HepG2 (cell line): ENCODE data around the gene SBNO1. TPM values are rescaled to one million over a fixed set of nuclear protein-coding genes. Genes with fewer than 3 reads are reported as not detected.
A peak's percentile ranks its signal among the peaks of the same experiment; 100 is the strongest.

Experiments used
- ASH2L ChIP-seq: fragments of 300-600, 200-600 bp; sonication (generic); IDR thresholded peaks from 2 replicates; pipeline ENCODE4 v1.7.0; 2017; ENCODE audit warnings: low read depth, mild to moderate bottlenecking, moderate library complexity, mixed read lengths, low read length; ENCODE audit not compliant: insufficient read length
- CREM ChIP-seq, 2 experiments: sonication (generic) in 1 of 2; formaldehyde crosslinking in 1 of 2; IDR thresholded peaks; 2 replicates each; pipeline versions ENCODE4 v1.4.0 to v1.6.1; 2016 to 2020; ENCODE audit warnings: antibody characterized with exemption in 1 of 2, mild to moderate bottlenecking in 1 of 2, missing genetic modification reagents in 1 of 2
- FOXO1 ChIP-seq: sonication (generic); formaldehyde crosslinking; IDR thresholded peaks from 2 replicates; pipeline ENCODE4 v1.4.0; 2020; ENCODE audit warnings: missing genetic modification reagents
- HDAC2 ChIP-seq: sonication (generic); formaldehyde crosslinking; IDR thresholded peaks from 2 replicates; pipeline ENCODE4 v1.4.0; 2020; ENCODE audit warnings: missing genetic modification reagents
- HMG20B ChIP-seq: conservative IDR thresholded peaks from 2 replicates; pipeline ENCODE4 v1.6.1; 2016; ENCODE audit warnings: missing genetic modification reagents, missing compliant biosample characterization
- HNF4A ChIP-seq: sonication (generic); formaldehyde crosslinking; IDR thresholded peaks from 2 replicates; pipeline ENCODE4 v1.4.0; 2020; ENCODE audit warnings: missing genetic modification reagents
- HNF4G ChIP-seq, 2 experiments: sonication (generic) in 1 of 2; formaldehyde crosslinking in 1 of 2; IDR thresholded peaks; 2 replicates each; pipeline versions ENCODE4 v1.4.0 to v1.6.1; 2011 to 2020; ENCODE audit warnings: borderline replicate concordance in 2 of 2, low read depth in 2 of 2, mild to moderate bottlenecking in 2 of 2, low read length in 1 of 2, missing genetic modification reagents in 1 of 2, moderate library complexity in 1 of 2
- MED1 ChIP-seq: sonication (generic); formaldehyde crosslinking; IDR thresholded peaks from 2 replicates; pipeline ENCODE4 v1.4.0; 2020; ENCODE audit warnings: missing genetic modification reagents
- NCOA5 ChIP-seq: sonication (generic); formaldehyde crosslinking; IDR thresholded peaks from 2 replicates; pipeline ENCODE4 v1.4.0; 2020; ENCODE audit warnings: missing genetic modification reagents
- PPARG ChIP-seq: conservative IDR thresholded peaks from 2 replicates; pipeline ENCODE4 v1.6.1; 2016; ENCODE audit warnings: missing biosample characterization, missing genetic modification reagents
- RFXAP ChIP-seq: sonication (generic); formaldehyde crosslinking; IDR thresholded peaks from 2 replicates; pipeline ENCODE4 v1.4.0; 2020; ENCODE audit warnings: missing genetic modification reagents, borderline replicate concordance
- SIX4 ChIP-seq: sonication (generic); formaldehyde crosslinking; IDR thresholded peaks from 2 replicates; pipeline ENCODE4 v1.4.0; 2020; ENCODE audit warnings: missing genetic modification reagents
- ZNF124 ChIP-seq: sonication (generic); formaldehyde crosslinking; IDR thresholded peaks from 2 replicates; pipeline ENCODE4 v1.4.0; 2020; ENCODE audit warnings: missing genetic modification reagents
- ZNF350 ChIP-seq: sonication (generic); formaldehyde crosslinking; IDR thresholded peaks from 2 replicates; pipeline ENCODE4 v1.4.0; 2020; ENCODE audit warnings: mild to moderate bottlenecking, low read depth, missing genetic modification reagents, borderline replicate concordance
- ZNF503 ChIP-seq: sonication (generic); formaldehyde crosslinking; IDR thresholded peaks from 2 replicates; pipeline ENCODE4 v1.4.0; 2020; ENCODE audit warnings: missing genetic modification reagents
- ZNF567 ChIP-seq: sonication (generic); formaldehyde crosslinking; IDR thresholded peaks from 2 replicates; pipeline ENCODE4 v1.8.1; 2023; ENCODE audit warnings: mild to moderate bottlenecking, missing genetic modification reagents, borderline replicate concordance
- ZNF737 ChIP-seq: sonication (generic); formaldehyde crosslinking; IDR thresholded peaks from 2 replicates; pipeline ENCODE4 v1.5.0; 2020; ENCODE audit warnings: missing genetic modification reagents, mild to moderate bottlenecking, borderline replicate concordance
- ZNF777 ChIP-seq: sonication (generic); formaldehyde crosslinking; IDR thresholded peaks from 2 replicates; pipeline ENCODE4 v1.4.0; 2020; ENCODE audit warnings: missing genetic modification reagents
- polyA plus RNA-seq, 8 experiments: library from polyadenylated mRNA; depleted of rRNA in 3 of 8; stranded (reverse) in 7 of 8; unstranded in 1 of 8; fragments of >200 nt; fragmentation: Illumina TruSeq in 4 of 8; extraction: Trizol in 4 of 8; gene quantifications; 2 replicates each; pipeline versions ENCODE4 v1.2.1 to v1.2.3, GENCODE V29; 2011 to 2016; ENCODE audit warnings: low read depth in 4 of 8, missing spikeins in 1 of 8, mixed read lengths in 1 of 8; ENCODE audit not compliant: insufficient read depth in 1 of 8
- total RNA-seq, 5 experiments: library from RNA; depleted of rRNA; stranded (reverse); fragments of >200 nt; fragmentation: Illumina TruSeq; extraction: Trizol; gene quantifications; 2 replicates each; pipeline ENCODE4 v1.2.3, GENCODE V29; 2016; ENCODE audit warnings: low read depth in 1 of 5
- TF ChIP-seq, protein P1 (sequence below): sonication (generic); formaldehyde crosslinking; IDR thresholded peaks from one replicate; pipeline ENCODE4 v1.5.1; 2020; ENCODE audit warnings: mild to moderate bottlenecking, missing genetic modification reagents; ENCODE audit errors: not compliant biosample characterization

Gene SBNO1
- total and polyA plus RNA-seq, 2 of the 13 experiments (the other 11 are each of a cell fraction or from before 2014, with no cell fraction given) = 10.9 to 40.2 TPM

DNA sequence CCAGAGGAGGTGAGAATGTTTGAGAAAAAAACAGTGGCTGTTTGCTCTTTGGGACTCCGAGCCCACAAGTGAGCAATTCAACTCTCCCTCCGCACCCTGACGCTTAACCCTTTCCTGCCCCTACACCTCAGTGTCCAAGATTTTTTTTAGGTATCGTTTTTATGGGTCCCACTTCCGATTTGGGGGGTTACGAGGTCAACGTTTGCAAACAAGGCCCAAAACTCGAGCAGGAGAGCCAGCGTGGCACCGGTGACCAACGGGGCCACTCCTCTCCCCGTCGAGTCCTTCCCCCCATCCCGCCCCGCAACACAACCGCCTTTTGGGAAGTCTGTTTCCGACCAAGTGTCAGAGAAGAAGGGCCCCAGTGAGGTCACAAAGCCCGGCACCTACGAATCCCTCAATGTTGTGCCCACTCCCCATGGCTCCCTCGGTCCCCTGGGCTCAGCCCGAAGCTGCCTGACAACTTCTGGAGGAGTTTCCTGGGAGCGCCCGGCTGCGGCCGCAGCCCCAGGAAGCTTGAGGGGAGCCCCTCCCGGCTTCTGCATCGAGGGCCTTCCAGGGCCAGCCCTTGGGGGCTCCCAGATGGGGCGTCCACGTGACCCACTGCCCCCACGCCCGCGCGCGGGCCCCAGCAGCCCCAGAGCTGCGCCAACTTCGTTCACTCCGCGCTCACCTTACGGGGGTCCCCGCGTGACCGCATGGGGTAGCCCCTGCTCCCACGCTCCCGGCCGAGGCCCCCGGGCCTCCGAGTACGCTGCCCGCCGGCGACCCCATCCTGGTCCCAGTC lies 94.2 kb downstream of the SBNO1 start (continued):
- TF ChIP-seq HNF4A (CRISPR knock-in tag) (peak; percentile 54), MED1 (CRISPR knock-in tag) (peak; percentile 28; the same call in 1 of the 2 replicates), ASH2L (peak; percentile 48), ZNF567 (no peak), RFXAP (CRISPR knock-in tag) (peak; percentile 89; the same call in 1 of the 2 replicates), SIX4 (CRISPR knock-in tag) (no peak), HDAC2 (CRISPR knock-in tag) (peak; percentile 67; the same call in 1 of the 2 replicates), ZNF777 (CRISPR knock-in tag) (peak; percentile 63; the same call in 1 of the 2 replicates), ZNF737 (no peak), PPARG (CRISPR knock-in tag) (peak; percentile 52; the same call in 1 of the 2 replicates), NCOA5 (CRISPR knock-in tag) (no peak), HNF4G (IDR thresholded peaks at IDR 0.05; ENCODE audit: borderline replicate concordance, low read depth, low read length) (peak; percentile 73; the same call in 1 of the 2 replicates), HNF4G (CRISPR knock-in tag; IDR thresholded peaks at IDR 0.05; ENCODE audit: borderline replicate concordance, low read depth) (no peak), FOXO1 (CRISPR knock-in tag) (peak; percentile 56), ZNF124 (peak; percentile 66), ZNF503 (CRISPR knock-in tag) (no peak), CREM (IDR thresholded peaks at IDR 0.05) (peak; percentile 49; the same call in 1 of the 2 replicates), CREM (CRISPR knock-in tag; IDR thresholded peaks at IDR 0.05) (no peak), ZNF350 (CRISPR knock-in tag) (peak; percentile 47; the same call in 1 of the 2 replicates), HMG20B (no peak)
- TF ChIP-seq, protein P1, sequence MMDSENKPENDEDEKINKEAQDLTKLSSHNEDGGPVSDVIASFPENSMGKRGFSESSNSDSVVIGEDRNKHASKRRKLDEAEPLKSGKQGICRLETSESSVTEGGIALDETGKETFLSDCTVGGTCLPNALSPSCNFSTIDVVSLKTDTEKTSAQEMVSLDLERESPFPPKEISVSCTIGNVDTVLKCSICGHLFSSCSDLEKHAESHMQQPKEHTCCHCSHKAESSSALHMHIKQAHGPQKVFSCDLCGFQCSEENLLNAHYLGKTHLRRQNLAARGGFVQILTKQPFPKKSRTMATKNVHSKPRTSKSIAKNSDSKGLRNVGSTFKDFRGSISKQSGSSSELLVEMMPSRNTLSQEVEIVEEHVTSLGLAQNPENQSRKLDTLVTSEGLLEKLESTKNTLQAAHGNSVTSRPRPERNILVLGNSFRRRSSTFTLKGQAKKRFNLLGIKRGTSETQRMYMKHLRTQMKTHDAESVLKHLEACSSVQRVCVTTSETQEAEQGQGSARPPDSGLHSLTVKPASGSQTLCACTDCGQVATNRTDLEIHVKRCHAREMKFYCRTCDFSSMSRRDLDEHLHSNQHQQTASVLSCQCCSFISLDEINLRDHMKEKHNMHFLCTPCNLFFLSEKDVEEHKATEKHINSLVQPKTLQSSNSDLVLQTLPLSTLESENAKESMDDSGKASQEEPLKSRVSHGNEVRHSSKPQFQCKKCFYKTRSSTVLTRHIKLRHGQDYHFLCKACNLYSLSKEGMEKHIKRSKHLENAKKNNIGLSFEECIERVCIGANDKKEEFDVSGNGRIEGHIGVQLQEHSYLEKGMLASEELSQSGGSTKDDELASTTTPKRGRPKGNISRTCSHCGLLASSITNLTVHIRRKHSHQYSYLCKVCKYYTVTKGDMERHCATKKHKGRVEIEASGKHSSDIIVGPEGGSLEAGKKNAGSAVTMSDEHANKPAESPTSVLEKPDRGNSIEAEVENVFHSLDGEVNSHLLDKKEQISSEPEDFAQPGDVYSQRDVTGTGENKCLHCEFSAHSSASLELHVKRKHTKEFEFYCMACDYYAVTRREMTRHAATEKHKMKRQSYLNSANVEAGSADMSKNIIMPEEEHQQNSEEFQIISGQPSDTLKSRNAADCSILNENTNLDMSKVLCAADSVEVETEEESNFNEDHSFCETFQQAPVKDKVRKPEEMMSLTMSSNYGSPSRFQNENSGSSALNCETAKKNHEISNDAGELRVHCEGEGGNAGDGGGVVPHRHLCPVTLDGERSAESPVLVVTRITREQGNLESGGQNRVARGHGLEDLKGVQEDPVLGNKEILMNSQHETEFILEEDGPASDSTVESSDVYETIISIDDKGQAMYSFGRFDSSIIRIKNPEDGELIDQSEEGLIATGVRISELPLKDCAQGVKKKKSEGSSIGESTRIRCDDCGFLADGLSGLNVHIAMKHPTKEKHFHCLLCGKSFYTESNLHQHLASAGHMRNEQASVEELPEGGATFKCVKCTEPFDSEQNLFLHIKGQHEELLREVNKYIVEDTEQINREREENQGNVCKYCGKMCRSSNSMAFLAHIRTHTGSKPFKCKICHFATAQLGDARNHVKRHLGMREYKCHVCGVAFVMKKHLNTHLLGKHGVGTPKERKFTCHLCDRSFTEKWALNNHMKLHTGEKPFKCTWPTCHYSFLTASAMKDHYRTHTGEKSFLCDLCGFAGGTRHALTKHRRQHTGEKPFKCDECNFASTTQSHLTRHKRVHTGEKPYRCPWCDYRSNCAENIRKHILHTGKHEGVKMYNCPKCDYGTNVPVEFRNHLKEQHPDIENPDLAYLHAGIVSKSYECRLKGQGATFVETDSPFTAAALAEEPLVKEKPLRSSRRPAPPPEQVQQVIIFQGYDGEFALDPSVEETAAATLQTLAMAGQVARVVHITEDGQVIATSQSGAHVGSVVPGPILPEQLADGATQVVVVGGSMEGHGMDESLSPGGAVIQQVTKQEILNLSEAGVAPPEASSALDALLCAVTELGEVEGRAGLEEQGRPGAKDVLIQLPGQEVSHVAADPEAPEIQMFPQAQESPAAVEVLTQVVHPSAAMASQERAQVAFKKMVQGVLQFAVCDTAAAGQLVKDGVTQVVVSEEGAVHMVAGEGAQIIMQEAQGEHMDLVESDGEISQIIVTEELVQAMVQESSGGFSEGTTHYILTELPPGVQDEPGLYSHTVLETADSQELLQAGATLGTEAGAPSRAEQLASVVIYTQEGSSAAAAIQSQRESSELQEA (CRISPR knock-in tag) = no peak
